GM19351 (cell line): Measurements from ENCODE around the gene SCAANT1.

Experiments
- ATAC-seq: cut with Tn5 transposase; IDR thresholded peaks from one replicate; pipeline ENCODE4 v1.9.1; 2021; ENCODE audit warnings: mild to moderate bottlenecking, moderate library complexity; ENCODE audit not compliant: unreplicated experiment

The SCAANT1 gene

GRCh38 chr3:63864008-63864964, 47.9 kb downstream of the SCAANT1 start:
- peak; percentile 45 for ATAC-seq

DNA sequence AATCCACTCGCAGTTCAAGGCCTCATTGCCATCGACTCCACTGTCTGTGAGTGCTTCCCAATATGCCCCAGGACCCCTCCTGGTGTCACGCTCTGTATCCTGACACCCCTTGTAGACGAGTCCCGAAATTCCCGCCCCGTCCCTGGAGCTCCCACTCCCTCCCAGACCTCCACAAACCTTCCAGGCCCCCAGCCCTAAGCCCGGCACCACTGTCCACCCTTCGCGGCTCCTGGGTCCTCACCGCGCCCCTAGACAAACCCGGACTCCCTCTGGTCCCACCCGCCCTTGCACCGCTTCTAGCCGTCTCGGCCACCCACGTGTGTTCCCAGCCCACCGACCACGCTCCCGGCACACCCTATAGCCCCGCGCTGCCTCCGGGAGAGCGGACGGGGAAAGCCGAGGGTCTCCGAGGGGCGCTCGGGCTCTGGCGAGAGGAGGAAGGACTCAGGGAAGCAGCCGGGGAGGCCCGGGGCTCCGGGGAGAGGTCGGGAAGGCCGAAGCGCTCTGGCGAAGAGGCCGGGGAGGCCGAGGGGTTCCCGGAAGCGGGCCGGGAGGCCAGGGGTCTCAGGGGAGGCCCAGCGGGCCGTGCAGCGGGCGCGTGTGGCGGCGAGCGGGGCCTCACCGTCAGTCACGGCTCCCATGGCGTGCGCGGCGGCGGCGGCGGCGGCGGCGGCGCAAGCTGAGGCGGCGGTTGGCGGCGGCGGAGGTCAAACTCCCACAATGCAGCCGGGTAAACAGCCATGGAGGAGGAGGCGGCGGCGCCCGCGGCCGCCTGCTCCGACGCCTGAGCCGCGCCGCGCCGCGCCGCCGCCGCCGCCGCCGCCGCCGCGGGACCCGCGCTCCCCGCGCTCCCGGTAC, 48.8 kb downstream of the SCAANT1 start, which contains the start of the genes ATXN7 and THOC7:
Gene ATXN7, plus strand, starts transcription at position 718 of the 858 bp plus-strand sequence. CDS start 48,732 bp downstream, outside the sequence.
Gene THOC7, minus strand, starts transcription at position 656 of the 858 bp plus-strand sequence. Its CDS starts 15 bp downstream, at position 641.
- peak; percentile 71 for ATAC-seq

DNA sequence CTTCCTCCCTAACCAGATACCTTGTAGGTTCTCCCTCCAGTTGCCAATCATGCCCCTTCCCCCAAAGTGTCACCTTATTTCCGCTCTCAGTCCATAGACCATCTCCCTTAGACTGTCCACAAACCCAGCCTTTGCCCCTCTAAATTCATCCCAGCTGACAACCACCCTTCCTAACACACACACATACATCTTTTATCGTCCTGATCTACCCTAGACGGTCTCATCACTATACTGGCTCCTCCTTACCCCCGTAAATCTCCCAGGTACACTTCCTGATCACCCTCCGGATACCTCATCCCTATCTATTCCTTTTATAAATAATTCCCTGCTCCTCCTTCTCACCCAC, 49.4 kb downstream of the SCAANT1 start:
- peak; percentile 4 for ATAC-seq
